Peyer's patch (tissue), 4 donors: ENCODE data around the gene NAA80. TPM values are rescaled to one million over a fixed set of nuclear protein-coding genes. Genes with fewer than 3 reads are reported as not detected.

Experiments used
- DNase-seq, 3 donors: peaks; one replicate each; pipeline ENCODE4 v3.0.0-alpha.2; 2017 to 2019
- H3K27ac ChIP-seq, 4 donors: fragments of 200-600 bp; sonication (generic); one replicate each; pipeline ENCODE4 v1.5.1; 2016 to 2019
- H3K27me3 ChIP-seq, 2 donors: fragments of 200-600 bp; sonication (generic); one replicate each; pipeline ENCODE4 v1.5.1; 2019
- H3K36me3 ChIP-seq, 3 donors: fragments of 200-600 bp; sonication (generic); one replicate each; pipeline ENCODE4 v1.5.1; 2016 to 2019
- H3K4me1 ChIP-seq, 4 donors: fragments of 200-600 bp; sonication (generic); one replicate each; pipeline ENCODE4 v1.5.1; 2016 to 2019
- H3K4me3 ChIP-seq, 4 donors: fragments of 200-600 bp; sonication (generic); 1 replicate in 3 of 4; 2 replicates in 1 of 4; pipeline ENCODE4 v1.5.1; 2016 to 2019; ENCODE audit warnings: mild to moderate bottlenecking in 1 of 4
- H3K9me3 ChIP-seq, 4 donors: fragments of 200-600 bp; sonication (generic); one replicate each; pipeline ENCODE4 v1.5.1; 2016 to 2019; ENCODE audit warnings: mild to moderate bottlenecking in 1 of 4
- POLR2A ChIP-seq, 2 donors: fragments of 450-650 bp; IDR thresholded peaks; one replicate each; pipeline ENCODE4 v1.5.1; 2017; ENCODE audit warnings: antibody characterized with exemption in 2 of 2, mild to moderate bottlenecking in 2 of 2, moderate library complexity in 2 of 2
- total RNA-seq, 4 donors: library from RNA; depleted of rRNA; stranded (reverse); fragments of >200 nt; gene quantifications; one replicate each; pipeline ENCODE4 v1.1.0, GENCODE V29; 2016
- TF ChIP-seq, protein P1 (sequence below), 6 experiments: fragments of 450-650 bp in 4 of 6; fragments of 200-600 bp in 2 of 6; sonication (generic) in 1 of 6; IDR thresholded peaks; one replicate each; pipeline ENCODE4 v1.5.1; 2017 to 2019; ENCODE audit warnings: antibody characterized with exemption in 6 of 6, mild to moderate bottlenecking in 3 of 6, moderate library complexity in 1 of 6

Gene NAA80
- total RNA-seq, 4 donors from 2014 or later, result 3.2 to 14.0 (median 12.4) TPM

DNA sequence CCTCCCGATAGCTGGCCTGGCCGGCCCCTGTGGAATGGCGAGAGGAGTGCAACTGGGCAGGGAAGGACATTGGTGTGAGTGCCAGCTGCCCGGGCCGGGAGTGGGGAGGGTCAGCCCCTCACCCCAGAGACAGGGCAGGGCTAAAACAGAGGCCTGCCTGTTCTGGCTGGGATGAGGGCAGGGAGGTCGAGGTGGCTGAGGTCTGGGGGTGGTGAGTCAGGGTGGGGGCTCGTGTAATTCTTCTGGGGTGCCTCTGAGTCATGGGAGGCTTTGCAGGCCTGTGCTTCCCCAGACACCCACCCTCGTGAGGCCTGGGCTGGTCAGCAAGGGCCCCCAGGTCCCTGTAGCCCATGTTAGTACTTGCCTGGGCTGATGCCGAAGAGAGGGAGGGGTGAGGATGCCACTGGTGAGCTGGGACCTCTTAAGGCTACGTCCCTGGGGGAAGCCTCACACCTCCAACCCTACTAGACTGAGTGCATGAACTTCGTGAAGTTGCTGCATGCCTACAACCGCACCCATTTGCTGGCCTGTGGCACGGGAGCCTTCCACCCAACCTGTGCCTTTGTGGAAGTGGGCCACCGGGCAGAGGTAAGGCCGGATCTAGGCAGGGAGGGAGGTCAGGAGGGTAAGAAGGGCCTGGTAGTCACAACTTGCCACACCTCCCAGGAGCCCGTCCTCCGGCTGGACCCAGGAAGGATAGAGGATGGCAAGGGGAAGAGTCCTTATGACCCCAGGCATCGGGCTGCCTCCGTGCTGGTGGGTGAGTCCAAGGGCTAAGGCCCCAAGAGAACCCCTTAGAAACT, 28.6 kb downstream of the NAA80 start:
- H3K4me3 ChIP-seq, result peak overlapping the region in 2 of 4 donors; percentile 57 to 66
- DNase-seq, result no peak

DNA sequence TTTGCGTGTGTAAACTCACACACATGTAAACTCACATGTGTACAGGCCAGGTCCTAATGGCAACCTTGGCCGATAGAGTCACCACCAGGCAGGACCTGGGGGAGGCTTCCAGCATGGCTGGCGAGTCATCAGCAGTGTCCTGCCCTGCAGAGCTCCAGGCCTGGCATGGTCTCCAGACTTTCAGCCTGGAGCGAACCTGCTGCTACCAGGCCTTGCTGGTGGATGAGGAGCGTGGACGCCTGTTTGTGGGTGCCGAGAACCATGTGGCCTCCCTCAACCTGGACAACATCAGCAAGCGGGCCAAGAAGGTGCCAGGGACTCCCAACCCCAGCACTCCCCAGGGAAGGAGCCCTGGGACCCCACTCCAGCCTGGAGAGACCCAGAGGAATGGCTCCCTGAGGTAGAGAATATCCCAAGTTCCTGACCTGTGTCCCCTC, 29.2 kb downstream of the NAA80 start:
- Histone ChIP-seq H3K4me1 (peaks cover 14 to 78% (median 16%) of the 10 kb centered on the region in 4 donors), H3K36me3 (peaks cover 0 to 5% (median 0%) of the 10 kb centered on the region in 3 donors), H3K9me3 (no peaks in the 10 kb centered on the region), H3K4me3 (peak overlapping the region in 2 of 4 donors; percentile 57 to 66), H3K27me3 (no peaks in the 10 kb centered on the region), H3K27ac (peak overlapping the region in 3 of 4 donors; percentile 92 to 100 (median 96))
- TF ChIP-seq, protein P1, sequence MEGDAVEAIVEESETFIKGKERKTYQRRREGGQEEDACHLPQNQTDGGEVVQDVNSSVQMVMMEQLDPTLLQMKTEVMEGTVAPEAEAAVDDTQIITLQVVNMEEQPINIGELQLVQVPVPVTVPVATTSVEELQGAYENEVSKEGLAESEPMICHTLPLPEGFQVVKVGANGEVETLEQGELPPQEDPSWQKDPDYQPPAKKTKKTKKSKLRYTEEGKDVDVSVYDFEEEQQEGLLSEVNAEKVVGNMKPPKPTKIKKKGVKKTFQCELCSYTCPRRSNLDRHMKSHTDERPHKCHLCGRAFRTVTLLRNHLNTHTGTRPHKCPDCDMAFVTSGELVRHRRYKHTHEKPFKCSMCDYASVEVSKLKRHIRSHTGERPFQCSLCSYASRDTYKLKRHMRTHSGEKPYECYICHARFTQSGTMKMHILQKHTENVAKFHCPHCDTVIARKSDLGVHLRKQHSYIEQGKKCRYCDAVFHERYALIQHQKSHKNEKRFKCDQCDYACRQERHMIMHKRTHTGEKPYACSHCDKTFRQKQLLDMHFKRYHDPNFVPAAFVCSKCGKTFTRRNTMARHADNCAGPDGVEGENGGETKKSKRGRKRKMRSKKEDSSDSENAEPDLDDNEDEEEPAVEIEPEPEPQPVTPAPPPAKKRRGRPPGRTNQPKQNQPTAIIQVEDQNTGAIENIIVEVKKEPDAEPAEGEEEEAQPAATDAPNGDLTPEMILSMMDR (IDR thresholded peaks at IDR 0.05), result peak in 1 of 6 experiments; percentile 1
- TF ChIP-seq POLR2A (IDR thresholded peaks at IDR 0.05), result no peak
- DNase-seq, result no peak

More for the DNA sequence above, 28.6 kb downstream of the NAA80 start:
- Histone ChIP-seq H3K9me3 (no peaks in the 10 kb centered on the region), H3K27ac (peak overlapping the region in 3 of 4 donors; percentile 92 to 100 (median 96)), H3K27me3 (no peaks in the 10 kb centered on the region), H3K36me3 (peaks cover 0 to 5% (median 0%) of the 10 kb centered on the region in 3 donors), H3K4me1 (peaks cover 12 to 72% (median 17%) of the 10 kb centered on the region in 4 donors)
- TF ChIP-seq, protein P1 (IDR thresholded peaks at IDR 0.05), result no peak
- TF ChIP-seq POLR2A (IDR thresholded peaks at IDR 0.05), result no peak

DNA sequence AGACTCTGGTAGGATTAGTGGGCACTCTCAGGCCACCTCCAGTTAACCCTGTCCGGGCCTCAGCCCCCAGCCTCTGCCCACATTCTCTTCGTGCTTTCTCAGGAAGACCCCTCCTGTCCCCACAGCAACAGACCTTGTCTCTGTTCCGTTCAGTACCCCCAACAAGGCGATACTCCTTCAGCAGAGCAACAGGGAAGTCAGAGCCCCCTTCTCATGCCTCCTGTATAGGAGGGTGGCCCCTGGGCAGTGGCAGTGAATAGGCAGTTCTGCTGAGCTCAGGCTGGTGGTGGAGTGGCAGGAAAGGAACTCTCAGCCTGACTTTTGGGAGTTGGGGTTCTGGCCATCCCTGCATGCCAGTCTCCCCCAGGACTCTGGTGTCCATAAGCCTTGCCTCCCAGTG, 29.7 kb downstream of the NAA80 start:
- Histone ChIP-seq H3K4me1 (peaks cover 9 to 82% (median 18%) of the 10 kb centered on the region in 4 donors), H3K27ac (peak overlapping the region; percentile 38 to 100 (median 94)), H3K4me3 (peak overlapping the region in 3 of 4 donors; percentile 30 to 66 (median 57)), H3K9me3 (no peaks in the 10 kb centered on the region), H3K27me3 (no peaks in the 10 kb centered on the region), H3K36me3 (peaks cover 0 to 5% (median 0%) of the 10 kb centered on the region in 3 donors)
- no peak for DNase-seq
- TF ChIP-seq, protein P1 (IDR thresholded peaks at IDR 0.05), result no peak
- TF ChIP-seq POLR2A (IDR thresholded peaks at IDR 0.05), result no peak

DNA sequence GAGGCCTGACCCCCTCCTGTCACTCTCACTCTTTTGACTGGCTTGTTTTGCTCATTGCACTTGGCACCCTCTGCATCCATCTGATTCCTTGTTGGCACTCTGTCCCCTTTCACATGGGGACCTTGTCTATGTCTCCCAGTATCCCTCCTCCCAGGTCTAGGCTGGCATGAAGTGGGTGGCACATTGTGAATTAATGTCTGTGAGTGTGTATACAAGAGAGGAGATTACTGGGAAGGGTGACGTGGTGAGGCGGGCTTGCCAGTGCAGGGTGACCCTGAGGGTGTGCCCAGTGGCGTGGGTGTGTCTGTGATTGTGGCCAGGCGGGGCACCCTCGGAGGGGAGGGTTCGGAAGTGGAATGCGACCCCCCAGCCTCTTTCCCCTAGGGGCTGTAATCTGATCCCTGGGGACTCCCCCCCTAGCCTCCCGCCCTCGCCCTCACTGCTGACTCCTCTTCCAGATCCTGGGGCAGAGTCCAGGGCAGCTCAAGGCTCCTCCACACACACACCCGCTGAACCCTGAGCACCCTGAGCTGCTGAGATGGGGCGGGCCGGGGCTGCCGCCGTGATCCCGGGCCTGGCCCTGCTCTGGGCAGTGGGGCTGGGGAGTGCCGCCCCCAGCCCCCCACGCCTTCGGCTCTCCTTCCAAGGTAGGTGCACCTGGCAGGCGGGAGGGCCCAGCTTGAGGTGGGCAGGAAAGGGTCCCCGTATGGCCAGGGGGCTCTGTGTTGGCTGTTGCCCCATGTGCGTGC, 30.3 kb downstream of the NAA80 start, which contains the start of gene SEMA3B:
Gene SEMA3B (plus strand): TSS at position 445 of the 749 bp plus-strand sequence. CDS start 94 bp downstream, at position 539.
- Histone ChIP-seq H3K9me3 (no peaks in the 10 kb centered on the region), H3K4me1 (peaks cover 7 to 82% (median 18%) of the 10 kb centered on the region in 4 donors), H3K27me3 (no peaks in the 10 kb centered on the region), H3K27ac (peak within 1 kb of the TSS; percentile 50 to 100 (median 94)), H3K4me3 (peak within 1 kb of the TSS in 3 of 4 donors; percentile 30 to 66 (median 57)), H3K36me3 (peaks cover 0 to 4% (median 0%) of the 10 kb centered on the region in 3 donors)
- TF ChIP-seq, protein P1 (IDR thresholded peaks at IDR 0.05), result no peak
- peak; percentile 88 to 90 for TF ChIP-seq POLR2A (IDR thresholded peaks at IDR 0.05)
- DNase-seq, result peak in 2 of 3 donors; percentile 91 to 94

DNA sequence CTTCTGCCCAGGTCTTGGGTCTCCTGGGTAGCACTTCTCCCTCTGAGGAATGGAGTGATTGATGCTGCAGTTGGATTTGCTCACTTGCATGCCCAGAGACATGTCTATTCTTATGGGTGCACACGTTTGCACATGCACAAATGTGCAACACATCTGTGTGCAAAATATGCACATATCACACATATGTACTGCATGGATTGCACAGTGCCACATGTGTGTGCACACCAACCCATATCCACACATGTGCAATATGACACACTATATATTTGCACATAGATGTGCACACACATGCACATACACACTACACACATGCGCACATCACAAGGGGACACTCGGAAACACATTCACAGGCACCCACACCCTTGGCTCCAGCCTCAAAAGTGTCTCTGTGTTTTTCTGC, 30.9 kb downstream of the NAA80 start:
- TF ChIP-seq, protein P1 (IDR thresholded peaks at IDR 0.05), result no peak
- no peak for TF ChIP-seq POLR2A (IDR thresholded peaks at IDR 0.05)
- Histone ChIP-seq H3K27ac (peak overlapping the region; percentile 50 to 100 (median 94)), H3K4me3 (peak overlapping the region in 2 of 4 donors; percentile 57 to 66), H3K27me3 (no peaks in the 10 kb centered on the region), H3K4me1 (peaks cover 5 to 76% (median 14%) of the 10 kb centered on the region in 4 donors), H3K9me3 (no peaks in the 10 kb centered on the region), H3K36me3 (no peaks in the 10 kb centered on the region)
- no peak for DNase-seq
